GM19025 (cell line): Measurements from ENCODE around the gene SLC5A4.

Source experiments
- ATAC-seq: cut with Tn5 transposase; IDR thresholded peaks from one replicate; pipeline ENCODE4 v1.9.1; 2021; ENCODE audit warnings: mild to moderate bottlenecking, low read depth, moderate library complexity; ENCODE audit not compliant: unreplicated experiment

SLC5A4 gene

DNA sequence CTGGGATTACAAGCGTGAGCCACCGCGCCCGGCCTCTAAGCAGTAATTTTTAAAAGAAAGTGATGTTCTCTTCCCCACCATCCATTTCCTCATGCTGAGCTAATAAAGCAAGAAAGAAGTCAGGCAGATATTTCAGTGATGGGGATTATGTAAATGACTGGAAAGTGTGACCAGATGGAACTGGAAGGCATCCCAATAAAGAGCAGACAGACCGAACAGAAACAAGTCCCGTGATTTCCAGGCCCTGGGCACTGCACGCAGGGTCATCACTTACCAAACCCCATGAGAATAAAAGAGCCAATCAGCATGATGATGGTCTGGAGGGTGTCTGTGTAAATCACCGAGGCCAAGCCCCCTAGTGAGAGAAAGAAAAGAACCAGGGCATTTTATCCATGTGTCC lies 18.2 kb downstream of the SLC5A4 start:
- ATAC-seq, result no peak

DNA sequence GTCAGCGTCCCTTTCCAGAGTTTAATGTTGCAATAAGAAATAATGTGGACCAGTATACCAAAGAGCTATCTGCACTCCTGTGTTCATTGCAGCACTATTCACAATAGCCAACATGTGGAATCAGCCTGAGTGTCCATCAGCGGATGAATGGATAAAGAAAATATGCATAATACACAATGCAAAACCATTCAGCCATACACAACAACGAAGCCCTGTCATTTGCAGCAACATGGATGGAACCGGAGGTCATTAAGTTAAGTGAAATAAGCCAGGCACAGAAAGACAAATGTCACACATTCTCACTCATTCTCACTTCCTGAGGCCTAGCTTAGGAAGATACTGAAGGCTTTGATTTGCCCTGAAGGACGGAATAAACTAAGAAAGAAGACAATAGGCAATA lies 22.1 kb downstream of the SLC5A4 start:
- ATAC-seq, result no peak

DNA sequence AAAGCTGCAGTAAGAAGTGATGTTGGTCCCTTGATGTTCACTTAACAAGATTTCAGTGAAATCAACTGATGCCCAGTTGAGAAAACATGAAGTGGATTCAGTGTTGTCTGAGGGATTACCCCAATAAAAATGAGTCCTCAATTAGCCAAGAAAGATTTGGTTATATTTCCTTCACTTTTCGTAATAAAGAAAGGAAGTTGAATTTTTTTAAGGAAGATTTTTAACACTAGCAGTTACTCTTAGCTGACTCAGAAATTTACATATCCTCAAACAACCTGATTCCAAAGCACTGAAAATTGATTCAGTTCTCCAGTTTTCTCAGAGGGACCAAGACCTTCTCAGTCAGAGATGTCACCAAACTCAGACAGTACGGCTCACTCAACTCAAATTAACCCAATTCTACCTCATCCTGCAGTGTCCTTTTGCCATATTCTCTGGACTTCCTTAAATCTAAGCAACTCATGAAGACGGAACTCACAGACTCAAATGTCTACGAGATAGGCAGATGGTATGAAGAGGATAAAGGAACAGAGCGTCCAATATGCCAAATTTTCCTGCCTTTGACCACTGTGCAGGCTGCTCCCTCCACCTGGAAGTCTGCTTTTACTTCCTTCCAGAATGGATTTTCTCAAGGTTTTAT lies 22.8 kb downstream of the SLC5A4 start:
- ATAC-seq, result no peak

DNA sequence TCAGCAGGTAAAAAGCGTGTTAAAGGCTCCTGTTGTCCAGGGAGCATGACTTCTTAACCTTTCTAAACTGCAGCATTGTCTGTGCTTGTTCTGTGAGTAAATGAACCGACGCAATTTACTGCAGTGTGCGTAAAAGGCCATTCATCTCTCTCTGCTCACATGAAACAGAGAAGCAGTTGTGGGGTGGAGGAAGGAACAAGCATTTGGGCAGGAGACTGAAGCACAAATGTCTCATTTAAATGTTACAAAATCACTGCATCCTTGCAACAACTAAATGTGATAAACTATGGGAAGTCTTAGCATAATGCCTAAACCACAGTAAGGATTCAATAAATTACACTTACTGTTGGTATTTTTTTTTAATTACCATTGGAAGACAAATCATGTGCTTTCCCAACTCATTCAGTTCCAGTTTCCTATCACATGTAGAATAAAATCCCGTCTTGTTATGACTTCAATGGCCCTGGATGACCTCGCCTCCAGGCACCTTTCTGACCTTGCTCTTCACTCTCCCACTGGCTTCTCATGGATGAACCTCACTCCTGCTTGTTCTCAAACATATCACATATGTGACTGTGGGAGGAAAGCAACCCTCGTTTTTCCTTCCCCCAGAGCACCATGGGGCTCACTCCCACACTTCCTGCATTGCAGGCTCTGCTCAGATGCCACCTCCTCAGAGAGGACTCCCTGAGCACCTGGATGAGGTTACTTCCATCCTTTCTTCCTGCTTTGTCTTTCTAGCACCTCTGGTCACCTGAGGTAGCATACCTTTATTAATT lies 28.6 kb downstream of the SLC5A4 start:
- ATAC-seq, result no peak

DNA sequence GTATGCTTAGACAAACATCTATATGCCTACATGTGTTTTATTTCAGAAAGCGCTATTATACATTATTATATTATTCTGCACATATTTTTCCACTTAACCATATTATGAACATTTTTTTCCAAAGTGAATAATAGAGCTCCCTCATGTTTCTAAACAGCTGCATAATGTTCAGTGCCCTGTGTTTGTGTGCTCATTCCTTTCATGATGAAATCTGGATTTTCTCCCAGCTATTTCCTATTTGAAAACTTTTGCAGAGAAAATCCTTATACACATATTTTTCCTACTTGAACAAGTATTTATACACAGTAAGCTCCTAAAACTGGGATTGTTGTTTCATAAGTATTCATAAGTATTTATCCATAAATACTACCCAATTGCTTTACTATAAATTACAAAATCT lies 32.2 kb downstream of the SLC5A4 start:
- ATAC-seq, result no peak

DNA sequence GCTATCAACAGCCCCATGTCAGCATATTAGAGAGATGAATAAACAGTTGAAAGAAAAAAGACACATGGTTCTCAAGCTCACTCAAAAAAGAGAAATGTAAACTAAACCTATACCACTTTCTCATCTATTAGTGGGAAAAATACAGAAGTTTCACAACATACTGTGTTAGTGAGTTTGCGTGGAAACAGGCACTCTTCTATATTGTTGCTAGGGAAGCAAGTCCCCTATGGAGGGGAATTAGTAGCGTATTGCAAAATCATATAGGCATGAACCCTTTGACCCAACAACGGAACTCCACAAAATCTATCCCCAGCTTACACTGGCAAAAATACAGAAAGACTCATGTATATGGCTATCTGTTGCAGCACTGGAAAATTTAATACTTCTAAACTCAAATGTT lies 36.1 kb downstream of the SLC5A4 start:
- ATAC-seq, result no peak

DNA sequence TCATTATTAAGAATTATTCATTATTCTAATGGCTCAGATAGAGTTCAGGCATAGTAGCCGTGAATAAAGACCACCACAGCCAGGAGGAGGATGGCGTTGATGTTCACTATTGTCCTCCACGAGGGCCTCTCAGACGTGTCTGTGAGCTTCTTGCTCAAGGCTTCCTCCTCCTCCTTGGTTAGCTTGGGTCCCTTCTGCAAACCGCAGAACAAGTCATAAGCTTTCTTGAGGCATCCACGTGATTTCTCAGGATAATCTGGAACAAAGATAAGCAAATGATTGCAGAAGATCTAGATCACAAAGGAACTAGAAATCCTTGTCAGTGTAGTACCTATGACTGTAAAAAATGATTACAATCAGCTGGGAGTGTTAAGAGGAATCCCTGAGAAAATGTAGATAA lies 36.7 kb downstream of the SLC5A4 start:
- ATAC-seq, result no peak

DNA sequence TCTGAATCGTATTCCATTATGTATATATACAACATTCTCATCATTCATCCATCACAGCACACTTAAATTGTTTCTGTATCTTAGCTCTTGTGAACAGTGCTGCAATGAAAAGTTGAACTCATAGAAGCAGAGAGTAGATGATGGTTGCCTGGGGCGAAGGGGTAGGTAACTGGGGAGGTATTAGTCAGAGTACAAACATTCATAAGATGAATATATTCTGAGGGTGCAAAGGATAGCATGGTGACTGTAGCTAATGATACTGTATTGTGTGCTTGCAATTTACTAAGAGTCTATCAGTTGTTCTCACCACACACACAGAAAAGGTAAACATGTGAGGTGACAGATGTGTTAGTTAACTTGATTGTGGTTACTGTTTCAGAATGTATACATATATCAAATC lies 37.7 kb downstream of the SLC5A4 start:
- ATAC-seq, result no peak

DNA sequence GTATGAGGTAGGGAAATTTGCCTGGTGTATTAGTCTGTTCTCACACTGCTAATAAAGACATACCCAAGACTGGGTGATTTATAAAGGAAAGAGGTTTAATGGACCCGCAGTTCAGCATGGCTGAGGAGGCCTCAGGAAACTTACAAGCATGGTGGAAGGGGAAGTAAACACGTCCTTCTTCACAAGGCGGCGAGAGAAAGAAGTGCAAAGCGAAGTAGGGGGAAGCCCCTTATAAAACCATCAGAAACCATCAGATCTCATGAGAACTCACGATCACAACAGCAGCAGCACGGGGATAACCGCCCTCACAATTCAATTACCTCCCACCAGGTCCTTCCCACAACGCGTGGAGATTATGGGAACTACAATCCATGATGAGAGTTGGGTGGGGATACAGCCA lies 38.2 kb downstream of the SLC5A4 start:
- no peak for ATAC-seq

DNA sequence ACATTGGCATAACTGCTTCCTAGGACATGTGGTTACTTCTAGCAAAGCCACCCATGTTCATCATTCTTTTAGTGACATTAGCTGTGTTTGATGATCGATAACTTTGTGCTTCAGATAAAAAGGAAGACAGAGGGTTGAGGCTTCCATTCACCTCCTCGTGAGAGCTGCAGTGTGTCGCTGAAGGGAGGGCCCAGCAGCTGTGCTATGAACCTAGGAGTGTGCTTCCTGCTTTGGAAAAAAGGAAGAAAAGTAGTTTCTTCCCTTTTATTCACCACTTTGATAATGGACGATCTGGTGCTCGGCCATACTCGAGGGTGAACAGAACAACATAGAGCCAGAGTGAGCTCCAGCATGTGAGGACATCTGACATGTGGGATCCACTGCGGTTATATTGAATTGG lies 44.1 kb downstream of the SLC5A4 start:
- ATAC-seq, result no peak

DNA sequence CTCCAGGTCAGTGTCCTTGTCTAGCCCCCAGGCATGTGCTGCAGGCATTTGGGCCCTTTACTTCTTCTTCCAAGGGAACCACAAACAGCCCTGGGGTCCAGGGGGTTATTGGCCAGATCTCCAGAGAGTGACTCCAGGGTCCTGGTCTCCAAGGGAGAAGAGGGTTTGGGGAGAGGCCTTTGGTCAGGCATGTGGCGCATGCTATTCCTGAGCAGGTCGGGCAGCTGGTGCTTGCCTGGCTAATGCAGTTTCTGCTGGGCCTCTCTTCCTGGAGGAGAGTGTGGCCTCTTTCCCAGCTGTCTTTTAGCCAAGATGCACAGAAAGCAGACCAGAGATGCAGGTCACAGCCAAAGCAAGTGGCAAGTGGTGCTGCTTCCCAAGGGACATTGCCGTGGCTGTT lies 46.5 kb downstream of the SLC5A4 start:
- no peak for ATAC-seq

DNA sequence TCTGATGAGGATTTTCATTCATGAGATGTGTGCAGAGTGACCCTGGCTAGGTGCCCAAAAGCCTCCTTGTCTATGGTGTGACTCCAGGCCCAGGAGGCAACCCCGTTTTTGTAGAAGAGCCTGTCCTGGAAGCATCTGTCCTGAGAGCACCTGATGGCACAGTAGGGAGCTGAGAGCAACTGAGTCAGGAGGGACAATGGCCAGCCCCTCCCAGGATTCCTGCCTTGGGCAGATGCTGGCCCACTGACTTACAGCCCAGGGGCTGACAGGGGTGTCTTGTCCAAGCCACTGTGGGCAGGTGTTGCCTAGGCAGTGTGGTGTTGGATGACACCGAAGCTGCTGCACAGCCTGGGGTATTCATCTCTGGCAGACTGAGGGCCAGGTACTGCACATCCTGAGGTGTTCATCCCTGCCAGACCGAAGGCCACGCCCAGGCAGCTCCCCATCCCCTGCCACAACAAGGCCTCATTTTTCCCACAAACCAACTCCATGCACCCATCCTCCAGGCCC lies 47.1 kb downstream of the SLC5A4 start:
- no peak for ATAC-seq

DNA sequence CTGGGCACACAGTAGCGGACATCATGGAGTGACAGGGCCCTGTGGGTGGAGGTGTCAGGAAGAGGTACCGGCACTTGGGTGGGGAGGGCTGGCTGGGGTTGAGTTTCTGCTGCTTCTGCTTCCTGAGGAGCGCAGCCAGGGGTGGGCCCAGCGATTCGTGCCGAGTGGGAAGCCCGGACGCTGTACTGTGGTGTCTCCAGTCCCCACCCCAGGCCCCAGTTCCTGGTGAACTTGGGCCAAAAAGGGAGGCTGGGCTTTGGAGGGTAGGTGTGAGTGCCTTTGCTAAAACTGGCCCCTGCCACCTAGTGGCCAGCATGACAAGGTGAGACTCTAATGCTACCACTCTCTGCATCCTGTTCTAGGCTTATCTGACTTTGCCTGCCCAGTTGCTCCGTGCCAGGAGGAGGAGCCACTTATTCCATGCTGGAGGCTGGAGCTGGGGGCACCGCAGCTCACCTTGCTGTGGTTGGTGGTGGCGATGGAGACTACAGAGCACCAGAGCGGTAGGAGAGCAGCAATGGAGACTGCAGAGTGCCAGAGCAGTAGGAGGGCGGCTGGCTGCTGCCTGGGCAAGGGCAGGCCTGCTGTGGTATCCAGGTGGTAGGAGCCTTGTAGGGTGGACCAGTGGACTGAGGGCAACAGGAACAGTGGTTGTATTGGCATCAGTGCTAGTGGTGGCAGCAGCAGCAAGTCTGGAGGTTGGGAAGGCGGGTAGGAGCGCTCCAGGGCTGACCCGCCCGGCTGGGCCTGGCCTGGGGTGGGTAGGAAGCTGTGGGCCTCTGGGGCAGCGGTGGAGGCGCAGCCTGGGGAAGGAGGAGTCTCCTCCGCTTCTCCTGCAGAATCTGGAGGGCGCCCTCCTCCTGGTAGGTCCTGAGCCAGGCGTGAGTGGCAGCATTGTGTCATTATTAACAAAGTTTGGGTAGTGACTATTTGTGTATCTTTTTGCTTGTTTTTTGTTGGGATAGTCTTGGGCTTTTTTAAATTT lies 48.1 kb downstream of the SLC5A4 start:
- no peak for ATAC-seq

DNA sequence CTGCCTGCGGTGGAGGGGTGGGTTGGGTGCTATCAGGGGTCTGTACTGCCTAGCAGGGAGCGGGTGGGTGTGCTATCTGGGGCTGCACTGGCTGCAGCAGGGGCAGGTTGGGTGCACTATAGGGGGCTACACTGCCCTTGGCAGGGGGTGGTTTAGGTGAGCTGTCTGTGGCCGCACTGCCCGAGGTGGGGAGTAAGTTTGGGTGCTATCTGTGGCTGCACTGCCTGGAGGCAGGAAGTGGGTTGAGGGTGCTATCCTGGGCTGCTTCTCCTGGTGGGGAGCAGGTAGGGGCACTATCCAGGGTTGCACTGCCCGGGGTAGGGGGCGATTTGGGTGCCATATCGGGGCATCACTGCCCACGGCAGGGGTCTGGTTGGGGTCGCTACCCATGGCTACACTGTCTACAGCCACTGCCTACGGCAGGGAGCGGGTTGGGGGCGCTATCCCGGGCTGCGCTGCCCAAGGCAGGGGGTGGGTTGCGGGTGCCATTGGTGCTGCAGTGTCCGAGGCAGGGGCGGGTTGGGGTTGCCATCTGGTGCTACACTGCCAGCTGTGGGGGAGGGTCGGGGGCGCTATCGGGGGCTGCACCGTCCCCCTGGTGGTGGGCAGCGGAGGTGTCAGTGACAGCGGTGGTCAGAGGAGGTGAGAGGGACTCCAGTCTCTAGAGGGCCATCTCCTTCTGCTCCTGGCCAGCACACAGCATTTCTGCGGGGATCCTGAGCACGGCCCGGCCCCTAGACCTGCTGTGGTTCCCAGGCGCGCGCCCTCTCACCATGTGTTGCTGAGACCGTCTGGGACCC lies 49.0 kb downstream of the SLC5A4 start:
- ATAC-seq, result no peak

DNA sequence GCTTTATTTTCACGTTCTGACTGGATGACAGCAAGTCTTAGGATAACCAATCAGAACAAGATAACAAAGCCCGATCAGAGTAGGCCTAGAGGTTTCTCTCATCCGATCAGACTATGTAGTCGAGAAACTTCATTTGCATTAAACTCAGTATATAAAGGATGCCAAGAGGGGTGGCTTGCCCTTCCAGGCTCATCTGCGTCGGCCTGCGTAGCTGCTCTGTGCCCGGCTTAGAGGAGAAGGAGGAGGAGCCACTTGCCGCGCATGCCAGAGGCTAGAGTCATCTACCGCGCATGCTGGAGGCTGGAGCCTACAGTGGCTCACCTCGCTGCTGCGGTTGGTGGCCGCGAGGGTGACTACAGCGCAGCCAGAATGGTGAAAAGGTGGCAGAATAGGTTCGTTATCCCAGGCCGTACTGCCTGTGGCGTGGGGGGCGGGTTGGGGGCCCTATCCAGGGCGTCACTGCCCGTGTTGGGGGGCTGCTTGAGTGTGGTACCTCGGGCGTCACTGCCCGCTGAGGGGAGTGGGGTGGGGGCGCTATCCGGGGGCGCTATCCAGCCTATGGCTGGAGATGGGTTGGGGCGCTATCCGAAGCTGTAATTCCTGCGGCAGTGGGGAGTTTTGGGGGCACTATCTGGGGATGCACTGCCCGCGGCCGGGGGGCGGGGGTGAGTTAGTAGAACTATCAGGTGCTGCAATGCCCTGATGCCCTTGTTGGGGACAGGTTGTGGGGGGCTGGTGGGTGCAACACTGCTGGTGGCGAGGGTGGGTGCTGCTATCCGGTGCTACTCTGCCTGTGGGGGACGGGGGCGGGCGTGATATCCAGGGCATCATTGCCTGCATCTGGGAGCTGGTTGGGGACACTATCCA lies 50.1 kb downstream of the SLC5A4 start, which contains the start of gene RFPL2:
Gene RFPL2 (minus strand): TSS at position 218 of the 867 bp plus-strand sequence. CDS start 2,622 bp downstream, outside the sequence.
- ATAC-seq, result no peak

DNA sequence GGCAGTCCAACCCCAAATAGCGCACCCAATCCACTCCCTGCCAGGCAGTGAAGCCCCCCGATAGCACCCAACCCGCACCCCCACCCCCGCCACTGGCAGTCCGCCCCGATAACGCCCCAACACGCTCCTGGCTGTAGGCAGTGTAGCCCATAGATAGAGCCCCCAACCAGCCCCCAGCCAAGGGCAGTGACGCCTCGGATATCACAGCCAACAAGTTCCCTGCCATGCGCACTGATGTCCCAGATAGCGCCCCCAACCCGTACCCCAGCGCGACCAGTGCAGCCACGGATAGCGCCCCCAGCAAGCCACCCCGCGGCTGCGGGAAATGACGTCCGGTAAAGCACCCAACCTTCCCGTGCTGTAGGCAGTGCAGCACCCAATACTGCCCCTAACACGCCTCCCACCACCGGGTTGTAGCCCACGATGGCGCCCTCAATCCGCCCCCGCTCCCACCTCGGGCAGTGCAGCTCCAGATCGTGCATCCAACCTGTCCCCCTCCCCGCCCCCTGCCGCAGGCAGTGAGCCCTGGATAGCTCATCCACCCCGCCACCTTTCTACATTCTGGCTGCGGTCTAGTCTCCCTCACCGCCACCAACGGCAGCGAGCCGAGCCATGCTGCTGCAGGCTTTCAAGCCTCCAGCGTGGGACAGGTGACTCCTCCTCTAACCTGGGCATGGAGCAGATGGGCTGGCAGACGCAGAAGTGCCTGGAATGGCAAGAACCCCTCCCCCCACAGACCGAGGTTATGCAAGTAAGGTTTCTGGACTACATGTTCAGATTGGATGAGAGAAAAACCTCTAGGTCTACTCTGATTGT lies 50.9 kb downstream of the SLC5A4 start:
- no peak for ATAC-seq

DNA sequence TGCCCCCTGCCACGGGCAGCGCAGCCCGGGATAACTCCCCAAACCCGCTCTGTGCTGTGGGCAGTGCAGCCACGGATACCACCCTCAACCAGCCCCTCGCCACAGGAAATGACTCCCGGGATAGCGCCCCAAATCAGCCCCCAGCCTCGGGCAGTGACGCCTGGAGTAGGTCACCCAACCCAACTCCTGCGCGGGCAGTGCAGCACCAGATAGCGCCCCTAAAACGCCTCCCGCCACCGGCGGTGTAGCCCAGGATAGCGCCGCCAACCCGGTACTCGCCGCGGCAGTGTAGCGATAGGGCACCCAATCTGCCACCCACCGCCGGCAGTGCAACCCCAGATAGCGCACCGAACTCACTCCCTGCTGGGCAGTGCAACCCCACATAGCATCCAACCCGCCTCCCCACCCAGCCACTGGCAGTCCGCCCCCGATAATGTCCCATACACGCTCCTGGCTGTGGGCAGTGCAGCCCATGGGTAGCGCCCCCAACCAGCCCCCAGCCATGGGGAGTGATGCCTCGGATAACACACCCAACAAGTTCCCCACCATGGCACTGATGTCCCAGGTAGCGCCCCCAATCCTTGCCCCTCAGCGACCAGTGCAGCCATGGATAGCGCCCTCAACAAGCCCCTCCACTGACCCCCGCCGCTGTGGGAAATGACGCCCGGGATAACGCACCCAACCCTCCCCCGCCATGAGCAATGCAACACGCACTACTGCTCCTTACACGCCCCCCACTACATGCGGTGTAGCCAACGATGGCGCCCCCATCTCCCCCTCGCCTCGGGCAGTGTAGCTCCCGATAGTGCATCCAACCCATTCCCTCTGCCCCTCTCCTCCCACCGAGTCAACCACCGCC lies 51.7 kb downstream of the SLC5A4 start:
- no peak for ATAC-seq
